ENCODE measurements around the gene LYST.

- TF ChIP-seq CTCF (IDR thresholded peaks at IDR 0.05) (no peak), POLR2A (IDR thresholded peaks at IDR 0.05) (no peak)
Observed at GRCh38 chr1:235855811-235856429, 10.8 kb downstream of the LYST start.
